HCT116 (cell line): ENCODE measurements around the gene MYBL2. TPM values are rescaled to one million over a fixed set of nuclear protein-coding genes. Genes with fewer than 3 reads are reported as not detected.

Source experiments
- ATAC-seq: fragments of 200-7000 bp; cut with Tn5 transposase; 2 replicates; pipeline ENCODE4 v1.9.1; 2020; ENCODE audit warnings: mild to moderate bottlenecking, moderate library complexity
- BruUV-seq: library from RNA; stranded (reverse); fragments of 400-500 nt; replicated peaks from 2 replicates; lab custom pipeline; 2021; lab: Mats Ljungman, UMichigan
- CTCF ChIA-PET: fragments of 300-600 bp; sonication (Branson Sonifier 250); formaldehyde crosslinking; loops from one replicate; lab custom pipeline; 2021; ENCODE audit warnings: antibody characterized with exemption; lab: Charles Lee
- POLR2A ChIA-PET: fragments of 300-600, 350-600 bp; sonication (Branson Sonifier 250); formaldehyde crosslinking; loops from one replicate; lab custom pipeline; 2021; ENCODE audit warnings: antibody characterized with exemption; lab: Charles Lee
- RAD21 ChIA-PET, 2 experiments: fragments of 300-600 bp; sonication (Branson Sonifier 250); formaldehyde crosslinking; loops; one replicate each; lab custom pipeline; 2023; ENCODE audit warnings: low total read pairs in 2 of 2; ENCODE audit not compliant: uncharacterized antibody in 2 of 2, unreplicated experiment in 2 of 2, low non-redundant PET in 1 of 2; lab: Charles Lee
- DNase-seq: peaks from one replicate; pipeline ENCODE4 v3.0.0-alpha.2; 2010; ENCODE audit warnings: low read depth, low spot score
- H2AFZ ChIP-seq: fragments of 200-600 bp; shearing (Covaris generic), sonication (generic); 2 replicates; pipeline ENCODE4 v1.6.1; 2017; ENCODE audit warnings: low read depth, mixed run types, mixed read lengths, antibody characterized with exemption, low read length; ENCODE audit not compliant: poor library complexity, severe bottlenecking
- H3K27ac ChIP-seq: 2 replicates; pipeline ENCODE4 v1.5.1; 2012; ENCODE audit warnings: low read depth, low read length
- H3K27me3 ChIP-seq: fragments of 200-600 bp; sonication (generic); 2 replicates; pipeline ENCODE4 v1.6.1; 2016; ENCODE audit warnings: mixed run types, low read length, mixed read lengths; ENCODE audit not compliant: insufficient read depth
- H3K36me3 ChIP-seq, 2 experiments: fragments of 200-500 bp in 1 of 2; fragments of 200-600 bp in 1 of 2; sonication (Bioruptor generic) in 1 of 2; sonication (generic) in 1 of 2; 2 replicates each; pipeline versions ENCODE4 v1.5.1 to v1.6.1; 2014 to 2016; ENCODE audit warnings: low read length in 2 of 2, inconsistent platforms in 1 of 2, mixed read lengths in 1 of 2, mixed run types in 1 of 2; ENCODE audit not compliant: insufficient read depth in 2 of 2, control insufficient read depth in 1 of 2
- H3K4me1 ChIP-seq, 2 experiments: fragments of 200-600 bp in 1 of 2; sonication (generic) in 1 of 2; 2 replicates each; pipeline versions ENCODE4 v1.5.1 to v1.6.1; 2012 to 2017; ENCODE audit warnings: low read length in 2 of 2, inconsistent platforms in 1 of 2, mild to moderate bottlenecking in 1 of 2, mixed read lengths in 1 of 2, mixed run types in 1 of 2, moderate library complexity in 1 of 2; ENCODE audit not compliant: insufficient read depth in 2 of 2, control insufficient read depth in 1 of 2
- H3K4me2 ChIP-seq: fragments of 200-600 bp; sonication (generic); 2 replicates; pipeline ENCODE4 v1.6.1; 2017; ENCODE audit warnings: mixed run types, low read length, mixed read lengths
- H3K4me3 ChIP-seq, 2 experiments: fragments of 200-600 bp in 1 of 2; sonication (generic) in 1 of 2; replicated peaks in 1 of 2; 2 replicates each; pipeline ENCODE4 v1.5.1; 2011 to 2016; ENCODE audit warnings: low read length in 2 of 2, control low read depth in 1 of 2, low read depth in 1 of 2, mild to moderate bottlenecking in 1 of 2, mixed read lengths in 1 of 2, mixed run types in 1 of 2
- H3K79me2 ChIP-seq: fragments of 200-600 bp; sonication (generic); 2 replicates; pipeline ENCODE4 v1.6.1; 2017; ENCODE audit warnings: mild to moderate bottlenecking, mixed run types, low read length, moderate library complexity, mixed read lengths; ENCODE audit not compliant: insufficient read depth
- H3K9ac ChIP-seq: fragments of 200-600 bp; sonication (generic); 2 replicates; pipeline ENCODE4 v1.6.1; 2016; ENCODE audit warnings: low read length, mixed read lengths
- H3K9me2 ChIP-seq: fragments of 200-600 bp; sonication (generic), shearing (Covaris generic); 2 replicates; pipeline ENCODE4 v1.6.1; 2017; ENCODE audit warnings: mixed run types, mild to moderate bottlenecking, moderate library complexity; ENCODE audit not compliant: insufficient read depth
- H3K9me3 ChIP-seq, 2 experiments: fragments of 200-500 bp in 1 of 2; fragments of 200-600 bp in 1 of 2; sonication (Bioruptor generic) in 1 of 2; sonication (generic) in 1 of 2; 2 replicates each; pipeline ENCODE4 v1.6.1; 2014 to 2017; ENCODE audit warnings: low read length in 2 of 2, mixed read lengths in 2 of 2, inconsistent platforms in 1 of 2, low read depth in 1 of 2, mild to moderate bottlenecking in 1 of 2, mixed run types in 1 of 2, moderate library complexity in 1 of 2; ENCODE audit not compliant: control insufficient read depth in 1 of 2, insufficient read depth in 1 of 2
- H4K20me1 ChIP-seq: fragments of 200-600 bp; sonication (generic), shearing (Covaris generic); 2 replicates; pipeline ENCODE4 v1.6.1; 2017; ENCODE audit warnings: mixed run types, mild to moderate bottlenecking, moderate library complexity; ENCODE audit not compliant: insufficient read depth
- CBX3 ChIP-seq: IDR thresholded peaks from 2 replicates; pipeline ENCODE4 v1.6.1; 2012; ENCODE audit warnings: low read depth
- CEBPB ChIP-seq: IDR thresholded peaks from 2 replicates; pipeline ENCODE4 v1.6.1; 2012; ENCODE audit warnings: low read depth
- EGR1 ChIP-seq: IDR thresholded peaks from 2 replicates; pipeline ENCODE4 v1.6.1; 2012; ENCODE audit warnings: low read depth
- ELF1 ChIP-seq: IDR thresholded peaks from 2 replicates; pipeline ENCODE4 v1.6.1; 2012; ENCODE audit warnings: low read depth, borderline replicate concordance
- EZH2 ChIP-seq: fragments of 200-600 bp; sonication (generic); IDR thresholded peaks from 2 replicates; pipeline ENCODE4 v1.6.1; 2017; ENCODE audit warnings: antibody characterized with exemption, mixed run types
- FOSL1 ChIP-seq: IDR thresholded peaks from 2 replicates; pipeline ENCODE4 v1.6.1; 2012; ENCODE audit warnings: low read depth
- JUND ChIP-seq: IDR thresholded peaks from 2 replicates; pipeline ENCODE4 v1.6.1; 2012
- MAX ChIP-seq: IDR thresholded peaks from 2 replicates; pipeline ENCODE4 v1.6.1; 2012
- POLR2AphosphoS5 ChIP-seq: IDR thresholded peaks from 2 replicates; pipeline ENCODE4 v1.6.1; 2011; ENCODE audit warnings: mild to moderate bottlenecking, low read depth, low read length, moderate library complexity
- RAD21 ChIP-seq: IDR thresholded peaks from 2 replicates; pipeline ENCODE4 v1.6.1; 2012; ENCODE audit warnings: low read depth, mild to moderate bottlenecking
- SIN3A ChIP-seq: IDR thresholded peaks from 2 replicates; pipeline ENCODE4 v1.6.1; 2012; ENCODE audit warnings: low read depth
- SP1 ChIP-seq: IDR thresholded peaks from 2 replicates; pipeline ENCODE4 v1.6.1; 2012; ENCODE audit warnings: low read depth
- SRF ChIP-seq: IDR thresholded peaks from 2 replicates; pipeline ENCODE4 v1.6.1; 2012; ENCODE audit warnings: low read depth
- TCF7L2 ChIP-seq: IDR thresholded peaks from 2 replicates; pipeline ENCODE4 v1.7.0; 2011; ENCODE audit warnings: borderline replicate concordance, inconsistent platforms; ENCODE audit not compliant: insufficient read depth, insufficient read length; ENCODE audit errors: extremely low read depth
- ZFX ChIP-seq: fragments of 450-650 bp; IDR thresholded peaks from 2 replicates; pipeline ENCODE4 v1.6.1; 2017
- ZNF274 ChIP-seq: fragments of 200-500 bp; sonication (Bioruptor generic); IDR thresholded peaks from 2 replicates; pipeline ENCODE4 v1.6.1; 2014; ENCODE audit warnings: mild to moderate bottlenecking, low read depth, low read length, inconsistent platforms
- intact Hi-C: fragments of 100-400 bp; cut with micrococcal nuclease; formaldehyde crosslinking; loops from 2 replicates; pipeline ENCODE4 v1.10.0; 2022
- total RNA-seq: library from RNA; stranded (reverse); gene quantifications from one replicate; pipeline ENCODE4 v1.2.1, GENCODE V29; 2021; ENCODE audit not compliant: unreplicated experiment

The MYBL2 gene
- total RNA-seq, 1 experiment from 2014 or later = 92.1 TPM

- H3K9me2 ChIP-seq = no peaks in the 10 kb centered on the region
- no peaks in the 10 kb centered on the region for H3K9me3 ChIP-seq
- H3K4me2 ChIP-seq = no peak overlapping the region
- peaks cover 12 to 32% of the 10 kb centered on the region in 2 experiments; a peak in 3 of 4 replicates for H3K36me3 ChIP-seq
- H3K9ac ChIP-seq = no peak overlapping the region
- DNase-seq (no peak), ATAC-seq (no peak)
- H4K20me1 ChIP-seq = no peaks in the 10 kb centered on the region
- no peak overlapping the region for H3K4me3 ChIP-seq
- ChIA-PET CTCF (no interaction called here), RAD21 (no interaction called here), POLR2A (no interaction called here)
- TF ChIP-seq CBX3 (no peak), FOSL1 (no peak), ZNF274 (no peak), JUND (no peak), EZH2 (no peak), TCF7L2 (no peak)
- intact Hi-C loops = no loop called here
- H3K27ac ChIP-seq = no peak overlapping the region
- peaks cover 20% of the 10 kb centered on the region; the same call in 1 of the 2 replicates for H3K79me2 ChIP-seq
- H3K4me1 ChIP-seq = no peaks in the 10 kb centered on the region
- no peak overlapping the region for H2AFZ ChIP-seq
- no TSS peak for BruUV-seq
- H3K27me3 ChIP-seq = no peaks in the 10 kb centered on the region
Measured at GRCh38 chr20:43686820-43687219, 19.9 kb downstream of the MYBL2 start.

- ChIA-PET CTCF (no interaction called here), RAD21 (no interaction called here), POLR2A (no interaction called here)
- Histone ChIP-seq H3K27me3 (no peaks in the 10 kb centered on the region), H3K79me2 (peaks cover 8% of the 10 kb centered on the region; the same call in 1 of the 2 replicates), H4K20me1 (no peaks in the 10 kb centered on the region), H3K9me3 (no peaks in the 10 kb centered on the region), H3K4me1 (no peaks in the 10 kb centered on the region), H3K27ac (no peak overlapping the region), H3K9me2 (no peaks in the 10 kb centered on the region), H3K9ac (no peak overlapping the region), H2AFZ (no peak overlapping the region), H3K36me3 (peaks cover 16 to 32% of the 10 kb centered on the region in 2 experiments), H3K4me3 (no peak overlapping the region), H3K4me2 (no peak overlapping the region)
- TF ChIP-seq ZFX (no peak), SIN3A (no peak), MAX (no peak), FOSL1 (no peak), ZNF274 (no peak), RAD21 (no peak), JUND (no peak), EGR1 (no peak), EZH2 (no peak), SP1 (no peak), SRF (no peak), POLR2AphosphoS5 (no peak), ELF1 (no peak), CEBPB (no peak)
- BruUV-seq = no TSS peak
- intact Hi-C loops = no loop called here
- DNase-seq (no peak), ATAC-seq (no peak)
Measured at GRCh38 chr20:43689165-43689564, 22.3 kb downstream of the MYBL2 start.
